SK-N-SH (cell line): Measurements from ENCODE around the gene LAMA1. TPM values are rescaled to one million over a fixed set of nuclear protein-coding genes. Genes with fewer than 3 reads are reported as not detected.

ENCODE experiments used
- CTCF ChIA-PET: fragments of 300-600, 350-600 bp; formaldehyde crosslinking; extraction: SDS; loops from one replicate; lab custom pipeline; 2021; lab: Yijun Ruan, JAX
- POLR2A ChIA-PET: fragments of 350-600 bp; sonication (Branson Sonifier 250); formaldehyde crosslinking; extraction: SDS; loops from one replicate; lab custom pipeline; 2020; ENCODE audit warnings: antibody characterized with exemption, inconsistent platforms; lab: Yijun Ruan, JAX
- DNase-seq: peaks from one replicate; pipeline ENCODE4 v3.0.0; 2012
- H2AFZ ChIP-seq: fragments of 200-600 bp; sonication (generic); 2 replicates; pipeline ENCODE4 v1.8.1; 2016; ENCODE audit warnings: antibody characterized with exemption, mild to moderate bottlenecking, low read depth
- H3F3A ChIP-seq: fragments of 200-600 bp; sonication (generic); replicated peaks from 2 replicates; pipeline ENCODE3; 2016; ENCODE audit warnings: antibody characterized with exemption, mild to moderate bottlenecking; ENCODE audit not compliant: insufficient read depth
- H3K27ac ChIP-seq, 2 experiments: fragments of 200-500 bp in 1 of 2; fragments of 200-600 bp in 1 of 2; sonication (Bioruptor generic) in 1 of 2; sonication (generic), shearing (Covaris generic) in 1 of 2; 2 replicates each; pipeline versions ENCODE4 v1.5.1 to v1.6.1; 2014 to 2016; ENCODE audit warnings: low read depth in 2 of 2, inconsistent platforms in 1 of 2, low read length in 1 of 2, mild to moderate bottlenecking in 1 of 2, mixed read lengths in 1 of 2
- H3K27me3 ChIP-seq: fragments of 200-600 bp; sonication (generic), shearing (Covaris generic); 2 replicates; pipeline ENCODE4 v1.6.1; 2016; ENCODE audit warnings: mixed run types; ENCODE audit not compliant: insufficient read depth
- H3K36me3 ChIP-seq, 2 experiments: fragments of 200-500 bp in 1 of 2; fragments of 200-600 bp in 1 of 2; sonication (Bioruptor generic) in 1 of 2; sonication (generic) in 1 of 2; replicated peaks in 1 of 2; 2 replicates each; pipeline versions ENCODE3 to v1.5.1; 2014 to 2016; ENCODE audit warnings: low read length in 1 of 2, mild to moderate bottlenecking in 1 of 2; ENCODE audit not compliant: insufficient read depth in 2 of 2, control insufficient read depth in 1 of 2
- H3K4me1 ChIP-seq, 2 experiments: fragments of 200-500 bp in 1 of 2; fragments of 200-600 bp in 1 of 2; sonication (Bioruptor generic) in 1 of 2; sonication (generic), shearing (Covaris generic) in 1 of 2; 2 replicates each; pipeline versions ENCODE4 v1.5.1 to v1.6.1; 2014 to 2016; ENCODE audit warnings: low read depth in 1 of 2, low read length in 1 of 2, mixed run types in 1 of 2; ENCODE audit not compliant: insufficient read depth in 2 of 2, control insufficient read depth in 1 of 2
- H3K4me2 ChIP-seq: fragments of 200-600 bp; sonication (generic), shearing (Covaris generic); 2 replicates; pipeline ENCODE4 v1.6.1; 2017; ENCODE audit warnings: mixed run types
- H3K4me3 ChIP-seq, 2 experiments: fragments of 200-500 bp in 1 of 2; fragments of 200-600 bp in 1 of 2; sonication (Bioruptor generic) in 1 of 2; sonication (generic), shearing (Covaris generic) in 1 of 2; 2 replicates each; pipeline versions ENCODE4 v1.5.1 to v1.8.1; 2014 to 2016; ENCODE audit warnings: low read depth in 2 of 2, inconsistent platforms in 1 of 2, low read length in 1 of 2, mild to moderate bottlenecking in 1 of 2, mixed read lengths in 1 of 2, moderate library complexity in 1 of 2
- H3K79me2 ChIP-seq: fragments of 200-600 bp; sonication (generic); 2 replicates; pipeline ENCODE4 v1.8.1; 2017; ENCODE audit warnings: mild to moderate bottlenecking; ENCODE audit not compliant: insufficient read depth
- H3K9ac ChIP-seq: fragments of 200-600 bp; sonication (generic); 2 replicates; pipeline ENCODE4 v1.6.1; 2017; ENCODE audit warnings: mixed run types
- H3K9me2 ChIP-seq: fragments of 200-600 bp; sonication (generic); 2 replicates; pipeline ENCODE4 v1.6.1; 2017; ENCODE audit warnings: mixed run types
- H3K9me3 ChIP-seq: fragments of 200-600 bp; sonication (generic); 2 replicates; pipeline ENCODE4 v1.6.1; 2017; ENCODE audit warnings: mixed run types, mild to moderate bottlenecking, moderate library complexity
- H4K20me1 ChIP-seq: fragments of 200-600 bp; sonication (generic); 2 replicates; pipeline ENCODE4 v1.6.1; 2017; ENCODE audit warnings: mild to moderate bottlenecking, mixed run types; ENCODE audit not compliant: insufficient read depth
- CHD2 ChIP-seq: fragments of 150-350 bp; IDR thresholded peaks from 2 replicates; pipeline ENCODE4 v1.6.1; 2018; ENCODE audit warnings: low read length; ENCODE audit not compliant: partially characterized antibody
- EP300 ChIP-seq, 2 experiments: IDR thresholded peaks; 2 replicates each; pipeline versions ENCODE4 v1.4.0 to v1.6.1; 2012; ENCODE audit warnings: borderline replicate concordance in 1 of 2, low read depth in 1 of 2, low read length in 1 of 2
- FOXJ3 ChIP-seq: sonication (generic); formaldehyde crosslinking; IDR thresholded peaks from 2 replicates; pipeline ENCODE4 v1.5.1; 2020; ENCODE audit warnings: mild to moderate bottlenecking, missing genetic modification reagents
- FOXM1 ChIP-seq: IDR thresholded peaks from 2 replicates; pipeline ENCODE4 v1.4.0; 2012; ENCODE audit warnings: low read depth, mild to moderate bottlenecking
- GABPA ChIP-seq: IDR thresholded peaks from 2 replicates; pipeline ENCODE4 v1.4.0; 2012; ENCODE audit warnings: low read depth, mild to moderate bottlenecking
- GATA2 ChIP-seq: sonication (generic); formaldehyde crosslinking; IDR thresholded peaks from 2 replicates; pipeline ENCODE4 v1.5.0; 2020; ENCODE audit warnings: mild to moderate bottlenecking, missing genetic modification reagents
- MAX ChIP-seq: IDR thresholded peaks from 2 replicates; pipeline ENCODE4 v1.4.0; 2012; ENCODE audit warnings: low read depth
- MEF2A ChIP-seq: IDR thresholded peaks from 2 replicates; pipeline ENCODE4 v1.4.0; 2012; ENCODE audit warnings: low read depth, borderline replicate concordance
- MXI1 ChIP-seq: IDR thresholded peaks from 2 replicates; pipeline ENCODE4 v1.6.1; 2012; ENCODE audit warnings: mild to moderate bottlenecking, low read depth, low read length, improper control_type of control experiment
- NFIC ChIP-seq: IDR thresholded peaks from 2 replicates; pipeline ENCODE4 v1.4.0; 2012; ENCODE audit warnings: borderline replicate concordance
- RXRA ChIP-seq: IDR thresholded peaks from 2 replicates; pipeline ENCODE4 v1.4.0; 2012; ENCODE audit warnings: low read depth, mild to moderate bottlenecking, borderline replicate concordance
- TCF12 ChIP-seq: IDR thresholded peaks from 2 replicates; pipeline ENCODE4 v1.4.0; 2012
- USF1 ChIP-seq: IDR thresholded peaks from 2 replicates; pipeline ENCODE4 v1.4.0; 2012; ENCODE audit warnings: low read depth, borderline replicate concordance
- USF2 ChIP-seq: fragments of 150-350 bp; IDR thresholded peaks from 2 replicates; pipeline ENCODE4 v1.6.1; 2017; ENCODE audit warnings: antibody characterized with exemption, low read length, low read depth, borderline replicate concordance
- YY1 ChIP-seq: IDR thresholded peaks from 2 replicates; pipeline ENCODE4 v1.4.0; 2012; ENCODE audit warnings: low read depth, mild to moderate bottlenecking
- WGBS: methylation state at CpG from one replicate; pipeline ENCODE4 v1.1.6; 2017; ENCODE audit warnings: low lambda C conversion rate; 5-methylcytosine and 5-hydroxymethylcytosine counted together
- polyA plus RNA-seq, 3 experiments: library from polyadenylated mRNA; depleted of rRNA; stranded (reverse); fragments of >200 nt; gene quantifications; 2 replicates each; pipeline ENCODE4 v1.2.3, GENCODE V29; 2012
- TF ChIP-seq, protein P1 (sequence below): IDR thresholded peaks from 2 replicates; pipeline ENCODE4 v1.4.0; 2012; ENCODE audit warnings: low read depth, borderline replicate concordance

Gene LAMA1
- polyA plus RNA-seq, 1 of the 3 experiments (the other 2 are of a cell fraction): 0.07 TPM

GRCh38 chr18:6950641-6951040 is 167.0 kb downstream of the LAMA1 start (continued):
- no peak for TF ChIP-seq RXRA
- TF ChIP-seq MXI1: no peak

- CTCF ChIA-PET: interaction anchor here (0.6 kb wide), 1 partner anchor 36 kb away, joined by 3 read pairs; no protein-coding TSS in a partner anchor
Measured at GRCh38 chr18:6949800-6950586, 167.6 kb downstream of the LAMA1 start.

More at GRCh38 chr18:6949800-6950586, 167.6 kb downstream of the LAMA1 start:
- Histone ChIP-seq H3K4me1 (no peaks in the 10 kb centered on the region), H3K9ac (no peak overlapping the region), H3K27ac (no peak overlapping the region), H2AFZ (no peak overlapping the region), H3K27me3 (no peaks in the 10 kb centered on the region), H3K79me2 (no peaks in the 10 kb centered on the region), H3K36me3 (no peaks in the 10 kb centered on the region), H3K9me2 (no peaks in the 10 kb centered on the region), H3K9me3 (no peaks in the 10 kb centered on the region), H3F3A (no peaks in the 10 kb centered on the region), H3K4me3 (no peak overlapping the region), H3K4me2 (no peak overlapping the region), H4K20me1 (no peaks in the 10 kb centered on the region)
- WGBS: 53% methylated on average over 11 of the region's 11 CpGs
- TF ChIP-seq NFIC (no peak), FOXM1 (no peak), USF1 (no peak), USF2 (no peak), YY1 (no peak), TCF12 (no peak), EP300 (IDR thresholded peaks at IDR 0.05; ENCODE audit: borderline replicate concordance in 1 of 2, low read depth in 1 of 2, low read length in 1 of 2) (no peak), FOXJ3 (CRISPR knock-in tag) (no peak), MEF2A (no peak), GABPA (no peak), GATA2 (CRISPR knock-in tag) (no peak), CHD2 (no peak), MAX (no peak)
- TF ChIP-seq, protein P1, sequence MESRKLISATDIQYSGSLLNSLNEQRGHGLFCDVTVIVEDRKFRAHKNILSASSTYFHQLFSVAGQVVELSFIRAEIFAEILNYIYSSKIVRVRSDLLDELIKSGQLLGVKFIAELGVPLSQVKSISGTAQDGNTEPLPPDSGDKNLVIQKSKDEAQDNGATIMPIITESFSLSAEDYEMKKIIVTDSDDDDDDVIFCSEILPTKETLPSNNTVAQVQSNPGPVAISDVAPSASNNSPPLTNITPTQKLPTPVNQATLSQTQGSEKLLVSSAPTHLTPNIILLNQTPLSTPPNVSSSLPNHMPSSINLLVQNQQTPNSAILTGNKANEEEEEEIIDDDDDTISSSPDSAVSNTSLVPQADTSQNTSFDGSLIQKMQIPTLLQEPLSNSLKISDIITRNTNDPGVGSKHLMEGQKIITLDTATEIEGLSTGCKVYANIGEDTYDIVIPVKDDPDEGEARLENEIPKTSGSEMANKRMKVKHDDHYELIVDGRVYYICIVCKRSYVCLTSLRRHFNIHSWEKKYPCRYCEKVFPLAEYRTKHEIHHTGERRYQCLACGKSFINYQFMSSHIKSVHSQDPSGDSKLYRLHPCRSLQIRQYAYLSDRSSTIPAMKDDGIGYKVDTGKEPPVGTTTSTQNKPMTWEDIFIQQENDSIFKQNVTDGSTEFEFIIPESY: no peak
- no peak for DNase-seq
- POLR2A ChIA-PET: no interaction called here
